ENCODE measurements around the gene FAM110D.

FAM110D gene

DNA sequence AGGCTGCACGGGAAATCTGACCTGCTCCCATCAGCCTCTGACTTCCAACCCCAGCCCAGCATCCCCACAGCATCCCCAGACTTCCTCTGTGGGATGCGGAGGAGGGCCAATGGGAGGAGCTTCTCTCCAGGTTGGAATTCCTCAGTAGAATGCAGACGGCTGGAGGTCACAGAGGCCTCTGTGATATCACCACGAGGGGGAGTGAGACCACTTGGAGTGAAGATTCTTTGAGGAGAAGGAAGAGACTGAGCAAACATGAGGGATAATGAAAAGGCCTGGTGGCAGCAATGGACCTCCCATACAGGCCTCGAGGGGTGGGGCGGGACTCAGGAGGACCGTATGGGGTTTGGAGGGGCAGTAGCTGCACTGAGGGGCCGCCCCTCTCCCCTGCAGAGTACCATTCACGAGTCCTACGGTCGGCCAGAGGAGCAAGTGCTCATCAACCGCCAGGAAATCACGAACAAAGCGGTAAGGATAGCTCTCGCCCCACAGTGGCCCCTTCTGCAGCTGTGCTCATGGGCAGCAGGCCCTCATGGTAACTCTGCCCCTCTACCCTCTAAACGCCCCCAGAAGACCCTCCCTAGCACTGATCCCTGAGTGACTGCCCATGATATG, 31.6 kb downstream of the FAM110D start, which contains the start of gene CATSPER4:
Gene CATSPER4 (plus strand): TSS at position 230 of the 615 bp plus-strand sequence. CDS start 26 bp downstream, at position 256.
- peak; percentile 44 for DNase-seq

DNA sequence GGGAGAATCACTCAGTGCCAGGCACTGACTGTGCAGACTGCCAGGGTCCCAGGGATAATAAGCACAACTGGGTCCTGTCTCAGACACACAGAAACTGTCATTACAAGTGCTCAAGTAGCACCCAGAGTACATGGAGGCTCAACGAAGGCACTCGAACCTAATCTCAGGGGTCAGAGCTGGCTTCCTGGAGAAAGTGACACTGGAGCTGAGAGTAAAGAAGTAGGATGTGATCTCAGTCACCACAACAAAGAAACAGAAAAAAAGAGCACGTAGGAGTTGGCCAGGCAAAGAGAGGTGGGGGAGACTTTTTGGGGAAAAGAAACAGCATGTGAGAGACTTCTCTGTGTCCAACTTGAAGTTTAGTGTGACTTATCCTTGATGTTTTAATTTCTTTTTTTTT, 32.9 kb downstream of the FAM110D start:
- no peak for DNase-seq

DNA sequence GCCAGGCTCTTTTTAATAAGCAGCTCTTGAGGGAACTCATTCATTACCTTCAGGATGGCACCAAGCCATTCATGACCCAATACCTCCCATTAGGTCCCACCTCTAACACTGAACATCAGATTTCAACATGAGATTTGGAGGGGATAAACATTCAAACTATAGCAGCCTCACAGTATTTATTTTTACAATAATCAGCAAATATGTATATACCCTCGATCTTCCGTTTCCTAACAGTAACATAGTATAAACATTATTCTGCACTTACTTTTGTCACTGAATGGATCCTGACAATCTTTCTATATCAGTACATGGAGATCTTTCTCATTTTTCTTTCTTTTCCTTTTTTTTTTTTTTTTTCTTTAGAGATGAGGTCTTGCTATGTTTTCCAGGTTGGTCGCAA, 36.9 kb downstream of the FAM110D start:
- no peak for DNase-seq

DNA sequence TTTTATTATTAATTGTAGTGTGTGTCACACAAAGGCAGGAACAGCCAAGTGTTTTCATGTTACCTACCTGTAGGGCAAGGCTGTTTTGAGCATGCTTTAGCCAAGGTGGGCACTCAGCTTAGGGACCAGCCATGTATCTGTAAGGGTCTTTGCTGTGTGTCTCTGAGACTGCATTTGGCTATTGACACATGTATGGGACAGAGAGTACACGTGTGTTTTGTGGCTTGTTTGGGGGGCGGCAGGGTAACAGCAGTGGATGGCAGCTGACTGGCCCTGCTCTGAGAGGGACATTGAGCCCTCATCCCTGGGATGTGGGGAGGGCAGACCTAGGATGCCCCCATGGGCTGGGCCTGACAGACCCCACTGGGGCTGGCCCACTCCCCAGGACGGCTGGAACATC, 38.4 kb downstream of the FAM110D start:
- DNase-seq, result no peak

DNA sequence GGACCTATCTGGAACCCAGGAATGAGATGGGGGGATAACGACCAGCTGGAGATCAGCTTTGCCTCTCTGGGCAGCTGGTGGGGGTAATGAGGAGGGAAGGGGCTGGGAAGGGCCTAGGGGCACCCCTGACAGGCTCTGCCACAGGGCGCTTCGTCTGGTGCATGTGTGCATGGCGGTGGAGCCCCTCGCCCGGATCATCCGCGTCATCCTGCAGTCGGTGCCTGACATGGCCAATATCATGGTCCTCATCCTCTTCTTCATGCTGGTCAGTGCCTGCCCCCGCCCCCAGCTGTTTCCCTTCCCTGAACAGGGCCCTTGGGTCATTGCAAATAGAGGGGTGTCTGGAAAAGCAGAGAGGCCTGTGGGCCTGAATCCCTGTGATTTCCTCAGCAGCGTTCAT, 38.9 kb downstream of the FAM110D start:
- DNase-seq, result no peak

DNA sequence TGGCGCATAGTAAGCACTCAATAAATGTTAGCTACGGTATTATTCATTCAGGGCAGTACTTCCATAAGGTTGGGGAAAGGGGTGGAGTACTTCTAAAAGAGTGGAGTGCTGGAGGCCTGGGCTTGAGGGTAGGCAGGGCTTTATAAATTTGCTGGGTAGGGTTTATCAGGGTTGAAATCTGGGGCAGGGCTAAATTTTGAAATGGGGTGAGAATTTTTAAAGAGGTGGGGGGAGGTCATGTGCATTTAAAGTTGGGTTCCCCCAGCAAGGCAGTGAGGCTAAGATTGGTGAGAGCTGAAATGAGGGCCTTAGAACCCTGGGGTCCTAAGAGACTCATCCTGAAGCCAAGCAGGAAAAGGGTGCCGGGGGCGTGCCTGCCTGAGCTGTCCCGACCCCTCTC, 41.5 kb downstream of the FAM110D start:
- no peak for DNase-seq

DNA sequence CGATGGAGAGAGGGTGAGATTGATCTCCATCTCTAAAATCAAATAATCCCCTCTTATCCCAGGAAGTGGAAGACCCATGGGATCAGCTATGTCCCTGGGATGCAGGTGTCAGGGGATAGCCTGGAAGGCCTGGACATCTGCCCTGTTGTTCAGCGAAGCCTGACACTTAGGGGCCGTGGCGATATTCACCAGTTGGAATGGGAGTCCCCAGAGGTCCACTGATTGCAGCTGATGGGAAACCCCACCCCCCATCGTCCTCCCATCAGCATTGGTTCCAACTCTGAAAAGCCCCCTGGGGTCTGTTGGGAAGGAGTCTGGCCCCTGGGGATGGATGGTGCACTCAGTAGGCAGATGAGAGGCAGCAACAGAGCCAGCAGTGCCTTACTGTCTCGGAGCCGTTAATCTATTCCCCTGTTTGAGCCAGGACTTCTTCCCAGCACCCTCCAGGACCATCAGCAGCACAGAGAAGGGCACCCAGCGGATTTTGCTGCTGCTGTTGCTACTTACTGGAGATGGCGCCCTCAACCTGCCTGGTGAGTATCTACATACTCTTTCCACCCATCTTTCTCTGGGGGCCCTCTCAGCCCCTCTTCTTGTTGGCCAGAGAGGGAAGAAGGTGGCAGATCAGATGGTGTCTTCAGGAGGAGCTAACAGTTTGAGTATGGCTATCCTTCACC, 44.9 kb downstream of the FAM110D start:
- no peak for DNase-seq

DNA sequence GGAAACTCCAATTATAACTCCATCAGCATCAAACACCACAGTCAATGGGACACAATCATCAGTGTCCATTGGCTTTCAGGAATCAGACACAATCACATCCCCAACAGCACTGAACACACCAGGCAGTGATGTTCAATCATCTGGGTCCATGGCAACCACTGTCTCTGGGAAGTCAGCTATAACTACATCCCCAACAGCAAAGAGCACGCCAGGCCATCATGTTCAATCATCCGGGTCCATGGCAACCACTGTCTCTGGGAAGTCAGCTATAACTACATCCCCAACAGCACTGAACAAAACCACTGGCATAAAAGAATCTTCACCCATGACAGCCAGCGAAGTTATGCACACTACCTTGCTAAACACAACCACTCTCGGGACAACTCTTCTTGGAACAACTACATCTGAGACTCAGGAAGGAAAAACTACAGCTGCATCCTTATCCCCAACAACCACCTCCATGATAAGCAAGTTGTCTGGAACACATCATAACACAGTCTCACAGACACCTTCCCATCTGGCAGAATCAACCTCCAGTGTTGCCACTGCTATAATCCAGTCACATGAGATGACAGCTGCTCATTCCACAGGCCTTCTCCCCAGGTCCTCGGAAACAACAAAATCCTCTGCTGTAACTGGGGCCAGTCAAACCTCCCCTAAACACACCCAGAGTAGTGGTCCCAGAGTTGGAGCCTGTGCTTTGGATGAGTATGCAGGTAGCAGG, 51.4 kb downstream of the FAM110D start:
- DNase-seq, result no peak

DNA sequence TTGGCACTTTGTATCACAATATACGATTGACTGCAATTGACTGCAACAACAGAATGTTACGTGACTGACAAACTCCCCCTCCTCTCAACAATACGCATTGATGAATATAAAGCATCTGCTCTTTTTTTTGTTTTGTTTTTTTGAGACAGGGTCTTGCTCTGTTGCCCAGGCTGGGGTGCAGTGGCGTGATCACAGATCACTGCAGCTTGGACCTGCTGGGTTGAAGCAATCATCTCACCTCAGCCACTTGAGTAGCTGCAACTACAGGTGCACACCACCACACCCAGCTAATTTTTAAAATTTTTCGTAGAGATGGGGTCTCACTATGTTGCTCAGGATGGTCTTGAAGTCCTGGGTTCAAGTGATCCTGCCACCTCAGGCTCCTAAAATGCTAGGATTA, 53.8 kb downstream of the FAM110D start:
- no peak for DNase-seq

DNA sequence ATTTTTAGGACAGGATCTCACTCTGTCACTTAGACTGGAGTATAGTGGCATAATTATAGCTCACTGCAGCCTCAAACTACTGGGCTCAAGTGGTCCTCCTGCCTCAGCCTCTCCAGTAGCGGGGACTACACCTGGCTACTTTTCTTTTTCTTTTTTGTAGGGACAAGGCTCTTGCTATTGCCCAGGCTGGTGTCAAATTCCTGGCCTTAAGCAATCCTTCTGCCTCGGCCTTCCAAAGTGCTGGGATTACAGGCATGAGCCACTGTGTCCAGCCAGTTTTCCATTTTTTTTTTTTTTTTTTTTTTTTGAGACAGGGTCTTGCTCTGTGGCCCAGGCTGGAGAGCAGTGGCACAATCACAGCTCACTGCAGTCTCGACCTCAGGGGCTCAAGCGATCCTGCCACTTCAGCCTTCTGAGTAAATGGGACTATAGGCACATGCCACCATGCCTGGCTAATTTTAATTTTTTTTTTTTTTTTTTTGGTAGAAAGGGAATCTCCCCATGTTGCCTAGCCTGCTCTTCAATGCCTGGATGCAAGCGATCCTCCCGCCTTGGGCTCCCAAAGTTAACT, 54.5 kb downstream of the FAM110D start:
- DNase-seq, result no peak

Data from RPMI8226 (cell line).